Endothelial cell of umbilical vein (primary cell): Measurements from ENCODE around the gene RUNX2. TPM values are rescaled to one million over a fixed set of nuclear protein-coding genes. Genes with fewer than 3 reads are reported as not detected.

Source experiments
- BruUV-seq: library from RNA; stranded (reverse); fragments of 400-500 nt; replicated peaks from 2 replicates; lab custom pipeline; 2021; lab: Mats Ljungman, UMichigan
- CTCF ChIA-PET: fragments of 300-600, 350-600 bp; sonication (Branson Sonifier 250); formaldehyde crosslinking; loops from one replicate; lab custom pipeline; 2021; ENCODE audit warnings: antibody characterized with exemption, inconsistent platforms; lab: Charles Lee
- POLR2A ChIA-PET: fragments of 300-600, 350-600 bp; sonication (Branson Sonifier 250); formaldehyde crosslinking; loops from one replicate; lab custom pipeline; 2021; ENCODE audit warnings: antibody characterized with exemption, inconsistent platforms; lab: Charles Lee
- DNase-seq: peaks from one replicate; pipeline ENCODE4 v3.0.0-alpha.2; 2011; ENCODE audit warnings: low read depth, low spot score
- FAIRE-seq: peaks from 2 replicates; lab custom pipeline; 2011; peaks lifted over from hg19 to GRCh38; lab: Jason Lieb, UNC
- H2AFZ ChIP-seq: 2 replicates; pipeline ENCODE4 v1.6.0; 2012; ENCODE audit warnings: low read depth, low read length, control low read depth, inconsistent platforms
- H3K27ac ChIP-seq: 2 replicates; pipeline ENCODE4 v1.5.1; 2011; ENCODE audit warnings: low read depth, mild to moderate bottlenecking, control low read depth, low read length, moderate library complexity; ENCODE audit not compliant: insufficient read depth
- H3K27me3 ChIP-seq, 2 experiments: 2 replicates each; pipeline versions ENCODE4 v1.6.0 to v1.6.1; 2011; ENCODE audit warnings: low read length in 2 of 2, mixed read lengths in 1 of 2; ENCODE audit not compliant: control insufficient read depth in 2 of 2, insufficient read depth in 2 of 2
- H3K36me3 ChIP-seq, 2 experiments: 2 replicates in 1 of 2; 3 replicates in 1 of 2; pipeline ENCODE4 v1.5.1; 2011; ENCODE audit warnings: low read length in 2 of 2, mild to moderate bottlenecking in 1 of 2, moderate library complexity in 1 of 2; ENCODE audit not compliant: control insufficient read depth in 2 of 2, insufficient read depth in 2 of 2; ENCODE audit errors: extremely low read depth in 1 of 2
- H3K4me1 ChIP-seq: 3 replicates; pipeline ENCODE4 v1.5.1; 2011; ENCODE audit warnings: mild to moderate bottlenecking, low read length; ENCODE audit not compliant: control insufficient read depth, insufficient read depth; ENCODE audit errors: extremely low read depth
- H3K4me2 ChIP-seq: 2 replicates; pipeline ENCODE4 v1.6.1; 2011; ENCODE audit warnings: low read length, control low read depth, mixed read lengths; ENCODE audit not compliant: insufficient read depth
- H3K4me3 ChIP-seq, 3 experiments: fragments of 200-600 bp in 1 of 3; sonication (generic), shearing (Covaris generic) in 1 of 3; replicated peaks in 1 of 3; 2 replicates each; pipeline ENCODE4 v1.5.1; 2011 to 2016; ENCODE audit warnings: control low read depth in 3 of 3, low read length in 3 of 3, mild to moderate bottlenecking in 2 of 3, inconsistent platforms in 1 of 3, low read depth in 1 of 3, moderate library complexity in 1 of 3; ENCODE audit not compliant: insufficient read depth in 1 of 3
- H3K79me2 ChIP-seq: 2 replicates; pipeline ENCODE4 v1.6.0; 2012; ENCODE audit warnings: low read length, inconsistent platforms; ENCODE audit not compliant: control insufficient read depth, insufficient read depth
- H3K9ac ChIP-seq: replicated peaks from 2 replicates; pipeline ENCODE3; 2011; ENCODE audit warnings: low read length, control low read depth; ENCODE audit not compliant: insufficient read depth; ENCODE audit errors: extremely low read depth
- H3K9me1 ChIP-seq: replicated peaks from 3 replicates; pipeline ENCODE4 v1.6.0; 2011; ENCODE audit warnings: mild to moderate bottlenecking, low read length; ENCODE audit not compliant: control insufficient read depth, insufficient read depth; ENCODE audit errors: extremely low read depth
- H3K9me3 ChIP-seq: replicated peaks from 2 replicates; pipeline ENCODE4 v1.5.1; 2012; ENCODE audit warnings: low read length, inconsistent platforms; ENCODE audit not compliant: control insufficient read depth, insufficient read depth
- H4K20me1 ChIP-seq: replicated peaks from 2 replicates; pipeline ENCODE3; 2011; ENCODE audit warnings: mild to moderate bottlenecking, low read length; ENCODE audit not compliant: control insufficient read depth, insufficient read depth; ENCODE audit errors: extremely low read depth
- GATA2 ChIP-seq: IDR thresholded peaks from 2 replicates; pipeline ENCODE4 v1.7.0; 2011; ENCODE audit warnings: low read depth, mild to moderate bottlenecking, moderate library complexity, mixed read lengths, low read length; ENCODE audit not compliant: insufficient read length, insufficient read depth
- dilution Hi-C: fragments of 300-500 bp; cut with MboI; formaldehyde crosslinking; loops from one replicate; pipeline ENCODE4 v1.15.0; 2019; ENCODE audit warnings: low sequenced_read_pairs; ENCODE audit not compliant: extremely low pct_ligation_motif_present
- intact Hi-C: fragments of 100-400 bp; cut with micrococcal nuclease; formaldehyde crosslinking; loops from one replicate; pipeline ENCODE4 v1.10.0; 2022
- polyA plus RNA-seq, 4 experiments: library from polyadenylated mRNA; depleted of rRNA in 3 of 4; stranded (reverse) in 3 of 4; unstranded in 1 of 4; fragments of >200 nt; gene quantifications; 2 replicates each; pipeline versions ENCODE4 v1.2.1 to v1.2.3, GENCODE V29; 2011 to 2012; ENCODE audit warnings: missing spikeins in 1 of 4
- total RNA-seq: library from RNA; stranded (reverse); gene quantifications from 2 replicates; pipeline ENCODE4 v1.2.3, GENCODE V29; 2021
- TF ChIP-seq, protein P1 (sequence below), 2 donors: IDR thresholded peaks; 1 replicate in 1 of 2; 2 replicates in 1 of 2; pipeline ENCODE4 v1.5.1; 2011; ENCODE audit warnings: low read length in 2 of 2, mild to moderate bottlenecking in 2 of 2, moderate library complexity in 2 of 2, control low read depth in 1 of 2, inconsistent platforms in 1 of 2, low read depth in 1 of 2; ENCODE audit not compliant: insufficient read depth in 1 of 2; ENCODE audit errors: extremely low read depth in 1 of 2

RUNX2 gene
- total and polyA plus RNA-seq, 2 donors (not counting 3 experiments of a cell fraction or from before 2014, with no cell fraction given): 0.06 TPM; not detected in 1

DNA sequence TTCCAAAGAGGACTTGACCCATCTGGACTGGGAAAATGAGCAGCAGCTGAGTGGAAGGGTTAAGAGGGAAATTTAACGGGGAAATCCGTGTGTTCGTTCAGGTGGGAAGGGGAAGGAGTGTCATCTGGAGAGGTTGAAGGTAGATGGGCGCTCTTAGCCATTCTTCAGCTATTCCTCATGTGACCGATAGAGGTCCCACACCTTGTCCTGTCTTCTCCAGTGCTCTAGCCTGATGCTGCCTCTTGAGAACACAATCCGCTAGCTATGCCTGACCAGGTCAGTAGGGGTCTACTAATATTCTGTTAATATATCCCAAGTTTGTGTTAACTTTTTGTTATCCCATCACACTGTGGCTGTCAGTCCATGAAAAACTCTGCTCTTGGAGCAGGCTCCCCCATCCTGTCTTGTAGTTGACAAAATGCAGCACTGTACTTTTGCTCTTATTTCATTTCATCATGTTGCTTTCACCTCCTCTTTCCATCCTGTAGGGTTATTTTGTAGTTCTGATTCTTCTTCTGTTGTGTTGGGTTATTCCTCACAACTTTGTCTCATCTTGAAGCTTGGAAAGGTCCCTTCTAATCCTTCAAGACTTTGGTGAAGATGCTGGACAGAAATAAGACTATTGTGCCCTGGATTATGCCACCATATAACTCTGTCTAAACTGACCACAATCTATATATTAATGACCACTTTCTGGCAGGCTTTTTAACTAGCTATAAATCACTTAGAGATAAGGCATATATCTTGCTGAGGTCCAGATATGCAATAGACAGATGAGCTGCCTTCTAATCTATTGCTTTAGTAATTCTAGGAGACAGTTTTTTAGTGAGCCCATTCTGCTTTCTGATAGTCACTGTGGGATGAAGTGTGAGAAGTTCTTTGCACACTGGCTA, 173.0 kb downstream of the RUNX2 start:
- CTCF ChIA-PET: interaction anchor here (0.6 to 1.3 kb wide), 3 partner anchors 55 to 213 kb away, joined by 3 read pairs; no protein-coding TSS in a partner anchor
- POLR2A ChIA-PET: no interaction called here
- no TSS peak for BruUV-seq

More for the DNA sequence above, 173.0 kb downstream of the RUNX2 start:
- H3K27ac ChIP-seq: no peak overlapping the region
- no peak overlapping the region for H3K4me3 ChIP-seq
- H3K9ac ChIP-seq: no peak overlapping the region
- FAIRE-seq (peak; percentile 18), DNase-seq (no peak)
- no peaks in the 10 kb centered on the region for H3K36me3 ChIP-seq
- H3K9me3 ChIP-seq: no peaks in the 10 kb centered on the region
- peaks cover 5% of the 10 kb centered on the region for H3K4me1 ChIP-seq
- TF ChIP-seq, protein P1, sequence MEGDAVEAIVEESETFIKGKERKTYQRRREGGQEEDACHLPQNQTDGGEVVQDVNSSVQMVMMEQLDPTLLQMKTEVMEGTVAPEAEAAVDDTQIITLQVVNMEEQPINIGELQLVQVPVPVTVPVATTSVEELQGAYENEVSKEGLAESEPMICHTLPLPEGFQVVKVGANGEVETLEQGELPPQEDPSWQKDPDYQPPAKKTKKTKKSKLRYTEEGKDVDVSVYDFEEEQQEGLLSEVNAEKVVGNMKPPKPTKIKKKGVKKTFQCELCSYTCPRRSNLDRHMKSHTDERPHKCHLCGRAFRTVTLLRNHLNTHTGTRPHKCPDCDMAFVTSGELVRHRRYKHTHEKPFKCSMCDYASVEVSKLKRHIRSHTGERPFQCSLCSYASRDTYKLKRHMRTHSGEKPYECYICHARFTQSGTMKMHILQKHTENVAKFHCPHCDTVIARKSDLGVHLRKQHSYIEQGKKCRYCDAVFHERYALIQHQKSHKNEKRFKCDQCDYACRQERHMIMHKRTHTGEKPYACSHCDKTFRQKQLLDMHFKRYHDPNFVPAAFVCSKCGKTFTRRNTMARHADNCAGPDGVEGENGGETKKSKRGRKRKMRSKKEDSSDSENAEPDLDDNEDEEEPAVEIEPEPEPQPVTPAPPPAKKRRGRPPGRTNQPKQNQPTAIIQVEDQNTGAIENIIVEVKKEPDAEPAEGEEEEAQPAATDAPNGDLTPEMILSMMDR (IDR thresholded peaks at IDR 0.05; ENCODE audit: extremely low read depth in 1 of 2, insufficient read depth in 1 of 2, low read depth in 1 of 2, low read length in 2 of 2): peak; percentile 11 to 21
- no peak for TF ChIP-seq GATA2
- no peaks in the 10 kb centered on the region for H4K20me1 ChIP-seq
- intact Hi-C loops (loop anchor here (5.0 kb wide), 2 partner anchors 79 to 211 kb away; no protein-coding TSS in a partner anchor), dilution Hi-C loops (no loop called here)
- H3K9me1 ChIP-seq: no peaks in the 10 kb centered on the region
- H3K4me2 ChIP-seq: no peak overlapping the region
- H3K79me2 ChIP-seq: no peaks in the 10 kb centered on the region
- no peak overlapping the region for H2AFZ ChIP-seq
- H3K27me3 ChIP-seq: no peaks in the 10 kb centered on the region
